AG09309 (cell line): ENCODE data around the gene BMP4.
A peak's percentile ranks its signal among the peaks of the same experiment; 100 is the strongest.

Experiments used
- DNase-seq: peaks from one replicate; pipeline ENCODE4 v3.0.0-alpha.2; 2010; ENCODE audit warnings: low read depth
- H3K4me3 ChIP-seq: 2 replicates; pipeline ENCODE4 v1.5.1; 2011; ENCODE audit warnings: mild to moderate bottlenecking, low read depth, low read length, moderate library complexity; ENCODE audit not compliant: control insufficient read depth
- CTCF ChIP-seq: IDR thresholded peaks from 2 replicates; pipeline ENCODE4 v1.5.1; 2011; ENCODE audit warnings: mild to moderate bottlenecking, low read depth, low read length, inconsistent platforms; ENCODE audit not compliant: insufficient read depth, control insufficient read depth; ENCODE audit errors: missing control alignments

The BMP4 gene

GRCh38 chr14:53968726-53969125 lies 12.1 kb upstream of the BMP4 start:
- no peak for TF ChIP-seq CTCF
- no peak overlapping the region for H3K4me3 ChIP-seq
- DNase-seq, result no peak

GRCh38 chr14:53967606-53968005 lies 11.0 kb upstream of the BMP4 start:
- TF ChIP-seq CTCF, result no peak
- no peak for DNase-seq
- H3K4me3 ChIP-seq, result no peak overlapping the region

- no peak for TF ChIP-seq CTCF
- DNase-seq, result no peak
- H3K4me3 ChIP-seq, result no peak overlapping the region
Measured at GRCh38 chr14:53964249-53964648, 7.6 kb upstream of the BMP4 start.

GRCh38 chr14:53963320-53964227 lies 6.9 kb upstream of the BMP4 start:
- DNase-seq, result no peak
- peak; percentile 55 for TF ChIP-seq CTCF

GRCh38 chr14:53962953-53963319 lies 6.3 kb upstream of the BMP4 start:
- H3K4me3 ChIP-seq, result no peak overlapping the region
- TF ChIP-seq CTCF, result no peak

More at GRCh38 chr14:53963320-53964227, 6.9 kb upstream of the BMP4 start:
- H3K4me3 ChIP-seq, result peak overlapping the region; percentile 38

GRCh38 chr14:53958628-53959027 lies 2.0 kb upstream of the BMP4 start:
- no peak for TF ChIP-seq CTCF
- no peak for DNase-seq
- H3K4me3 ChIP-seq, result no peak overlapping the region

More at GRCh38 chr14:53962953-53963319, 6.3 kb upstream of the BMP4 start:
- no peak for DNase-seq

GRCh38 chr14:53957739-53958138 lies 1.1 kb upstream of the BMP4 start:
- H3K4me3 ChIP-seq, result no peak overlapping the region
- DNase-seq, result no peak
- no peak for TF ChIP-seq CTCF
